Natural killer cell (primary cell): ENCODE results near the gene FRAS1. TPM values are rescaled to one million over a fixed set of nuclear protein-coding genes. Genes with fewer than 3 reads are reported as not detected.

Experiments
- ATAC-seq, 3 donors: fragments of 150-1000 bp in 2 of 3; fragments of 200-7000 bp in 1 of 3; cut with Tn5 transposase; 1 replicate in 1 of 3; 2 replicates in 2 of 3; pipeline ENCODE4 v1.10.0; 2021; ENCODE audit warnings: mild to moderate bottlenecking in 2 of 3, moderate library complexity in 2 of 3
- DNase-seq, 2 donors: peaks; one replicate each; pipeline versions ENCODE4 v3.0.0 to v3.0.0-alpha.2; 2013 to 2021; ENCODE audit warnings: mixed read lengths in 1 of 2
- H3K27ac ChIP-seq: one replicate; pipeline ENCODE4 v1.5.1; 2013; ENCODE audit warnings: mild to moderate bottlenecking, low read length
- H3K27me3 ChIP-seq: one replicate; pipeline ENCODE4 v1.6.1; 2013; ENCODE audit warnings: low read length; ENCODE audit not compliant: control insufficient read depth, insufficient read depth
- H3K36me3 ChIP-seq: one replicate; pipeline ENCODE4 v1.6.1; 2013; ENCODE audit warnings: low read length; ENCODE audit not compliant: control insufficient read depth, insufficient read depth
- H3K4me1 ChIP-seq: one replicate; pipeline ENCODE4 v1.6.1; 2013; ENCODE audit warnings: low read length; ENCODE audit not compliant: control insufficient read depth, insufficient read depth
- H3K4me3 ChIP-seq: one replicate; pipeline ENCODE4 v1.5.1; 2013; ENCODE audit warnings: low read length
- H3K9me3 ChIP-seq: one replicate; pipeline ENCODE4 v1.6.1; 2013; ENCODE audit warnings: low read length; ENCODE audit not compliant: control insufficient read depth, insufficient read depth
- H3K27ac Mint-ChIP-seq, 2 donors: one replicate each; pipeline ENCODE4 v1.8.0; 2022; ENCODE audit warnings: mild to moderate bottlenecking in 2 of 2, mixed read lengths in 2 of 2, moderate library complexity in 1 of 2
- H3K27me3 Mint-ChIP-seq, 2 donors: one replicate each; pipeline ENCODE4 v1.8.0; 2022; ENCODE audit warnings: low read depth in 2 of 2, mixed read lengths in 2 of 2
- H3K36me3 Mint-ChIP-seq: one replicate; pipeline ENCODE4 v1.8.0; 2022; ENCODE audit warnings: mixed read lengths
- H3K4me1 Mint-ChIP-seq, 2 donors: one replicate each; pipeline ENCODE4 v1.8.0; 2022; ENCODE audit warnings: mixed read lengths in 2 of 2
- H3K4me3 Mint-ChIP-seq: one replicate; pipeline ENCODE4 v1.8.0; 2022; ENCODE audit warnings: mild to moderate bottlenecking, moderate library complexity, mixed read lengths
- H3K9me3 Mint-ChIP-seq, 2 donors: one replicate each; pipeline ENCODE4 v1.8.0; 2022; ENCODE audit warnings: mixed read lengths in 2 of 2
- CTCF ChIP-seq: fragments of 200-600 bp; IDR thresholded peaks from one replicate; pipeline ENCODE4 v1.8.0; 2022; ENCODE audit warnings: antibody characterized with exemption
- WGBS: methylation state at CpG from one replicate; pipeline ENCODE4 v1.1.7; 2013; ENCODE audit warnings: missing lambda C conversion rate; ENCODE audit not compliant: insufficient coverage; 5-methylcytosine and 5-hydroxymethylcytosine counted together
- intact Hi-C: fragments of 100-400 bp; cut with micrococcal nuclease; formaldehyde crosslinking; loops from one replicate; pipeline ENCODE4 v1.14.2; 2022
- total RNA-seq, 4 donors: library from RNA; stranded (reverse); fragments of 120-200 nt in 1 of 4; gene quantifications; one replicate each; pipeline versions ENCODE4 v1.2.3 to v1.2.4, GENCODE V29; 2013 to 2022

Gene FRAS1
- total RNA-seq, 3 donors from 2014 or later (not counting 1 experiment from before 2014, with no cell fraction given): 0.15 to 0.31 TPM; not detected in 1

- no peaks in the 10 kb centered on the region for H3K36me3 ChIP-seq
- DNase-seq: no peak
Measured at GRCh38 chr4:78292856-78293255, 235.7 kb downstream of the FRAS1 start.

GRCh38 chr4:78293348-78293747 lies 236.2 kb downstream of the FRAS1 start:
- ATAC-seq: no peak
- no peaks in the 10 kb centered on the region for H3K4me1 Mint-ChIP-seq
- H3K9me3 ChIP-seq: no peaks in the 10 kb centered on the region

More at GRCh38 chr4:78292856-78293255, 235.7 kb downstream of the FRAS1 start:
- Histone ChIP-seq H3K4me3 (no peak overlapping the region), H3K4me1 (no peaks in the 10 kb centered on the region), H3K27me3 (no peaks in the 10 kb centered on the region), H3K27ac (no peak overlapping the region), H3K9me3 (no peaks in the 10 kb centered on the region)
- H3K27me3 Mint-ChIP-seq: peaks cover 3 to 23% of the 10 kb centered on the region in 2 donors
- H3K4me1 Mint-ChIP-seq: no peaks in the 10 kb centered on the region
- H3K27ac Mint-ChIP-seq: no peak overlapping the region
- no peaks in the 10 kb centered on the region for H3K9me3 Mint-ChIP-seq
- H3K4me3 Mint-ChIP-seq: no peak overlapping the region
- no peaks in the 10 kb centered on the region for H3K36me3 Mint-ChIP-seq
- TF ChIP-seq CTCF: no peak
- no peak for ATAC-seq
- WGBS: 97% methylated on average over 2 of the region's 2 CpGs
- intact Hi-C loops: no loop called here

GRCh38 chr4:78293821-78294301 lies 236.7 kb downstream of the FRAS1 start:
- DNase-seq: no peak
- TF ChIP-seq CTCF: no peak
- Histone ChIP-seq H3K4me3 (no peak overlapping the region), H3K4me1 (no peaks in the 10 kb centered on the region), H3K9me3 (no peaks in the 10 kb centered on the region), H3K36me3 (no peaks in the 10 kb centered on the region), H3K27me3 (no peaks in the 10 kb centered on the region), H3K27ac (no peak overlapping the region)
- Mint-ChIP-seq H3K9me3 (no peaks in the 10 kb centered on the region), H3K27me3 (peaks cover 3 to 29% of the 10 kb centered on the region in 2 donors), H3K36me3 (no peaks in the 10 kb centered on the region), H3K27ac (no peak overlapping the region), H3K4me1 (no peaks in the 10 kb centered on the region), H3K4me3 (no peak overlapping the region)
- no peak for ATAC-seq
- intact Hi-C loops: no loop called here
- 83% methylated on average over 4 of the region's 4 CpGs for WGBS

More at GRCh38 chr4:78293348-78293747, 236.2 kb downstream of the FRAS1 start:
- H3K27me3 ChIP-seq: no peaks in the 10 kb centered on the region
- DNase-seq: no peak
- TF ChIP-seq CTCF: no peak
- H3K4me1 ChIP-seq: no peaks in the 10 kb centered on the region
- H3K36me3 ChIP-seq: no peaks in the 10 kb centered on the region
- no peaks in the 10 kb centered on the region for H3K36me3 Mint-ChIP-seq
- 72% methylated on average over 1 of the region's 1 CpG for WGBS
- peaks cover 3 to 24% of the 10 kb centered on the region in 2 donors for H3K27me3 Mint-ChIP-seq
- no peak overlapping the region for H3K27ac Mint-ChIP-seq
- intact Hi-C loops: no loop called here
- H3K4me3 Mint-ChIP-seq: no peak overlapping the region
- no peak overlapping the region for H3K4me3 ChIP-seq
- H3K9me3 Mint-ChIP-seq: no peaks in the 10 kb centered on the region
- no peak overlapping the region for H3K27ac ChIP-seq

GRCh38 chr4:78296261-78296660 lies 239.1 kb downstream of the FRAS1 start:
- ATAC-seq (no peak), DNase-seq (no peak)
- Mint-ChIP-seq H3K27ac (no peak overlapping the region), H3K27me3 (peaks cover 3 to 32% of the 10 kb centered on the region in 2 donors), H3K4me3 (no peak overlapping the region), H3K4me1 (no peaks in the 10 kb centered on the region), H3K36me3 (no peaks in the 10 kb centered on the region), H3K9me3 (no peaks in the 10 kb centered on the region)
- Histone ChIP-seq H3K27me3 (no peaks in the 10 kb centered on the region), H3K4me1 (no peaks in the 10 kb centered on the region), H3K27ac (no peak overlapping the region), H3K36me3 (no peaks in the 10 kb centered on the region), H3K9me3 (no peaks in the 10 kb centered on the region), H3K4me3 (no peak overlapping the region)
- TF ChIP-seq CTCF: no peak
- WGBS: 82% methylated on average over 3 of the region's 3 CpGs
- intact Hi-C loops: no loop called here
